ENCODE results near the gene BHLHA15.

DNA sequence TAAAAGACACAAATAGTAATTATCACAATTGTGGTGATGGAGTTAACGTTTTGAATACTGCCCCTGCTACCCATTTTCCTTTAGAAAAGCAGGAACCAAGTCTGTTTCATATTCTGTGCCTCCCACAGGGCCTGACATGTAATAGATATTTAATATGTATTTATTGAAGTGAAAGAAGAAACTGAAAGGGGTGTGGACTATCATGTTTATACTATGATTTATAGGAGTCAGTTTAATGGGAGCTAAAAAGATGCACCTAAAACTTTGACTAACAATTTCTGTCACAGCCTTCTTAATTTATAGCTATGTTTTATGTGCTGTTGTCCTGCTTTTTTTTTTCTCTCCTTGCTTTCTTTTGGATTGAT is 24.1 kb upstream of the BHLHA15 start:
- TF ChIP-seq JUND (IDR thresholded peaks at IDR 0.05; ENCODE audit: low read length), result no peak
- TF ChIP-seq, protein P1, sequence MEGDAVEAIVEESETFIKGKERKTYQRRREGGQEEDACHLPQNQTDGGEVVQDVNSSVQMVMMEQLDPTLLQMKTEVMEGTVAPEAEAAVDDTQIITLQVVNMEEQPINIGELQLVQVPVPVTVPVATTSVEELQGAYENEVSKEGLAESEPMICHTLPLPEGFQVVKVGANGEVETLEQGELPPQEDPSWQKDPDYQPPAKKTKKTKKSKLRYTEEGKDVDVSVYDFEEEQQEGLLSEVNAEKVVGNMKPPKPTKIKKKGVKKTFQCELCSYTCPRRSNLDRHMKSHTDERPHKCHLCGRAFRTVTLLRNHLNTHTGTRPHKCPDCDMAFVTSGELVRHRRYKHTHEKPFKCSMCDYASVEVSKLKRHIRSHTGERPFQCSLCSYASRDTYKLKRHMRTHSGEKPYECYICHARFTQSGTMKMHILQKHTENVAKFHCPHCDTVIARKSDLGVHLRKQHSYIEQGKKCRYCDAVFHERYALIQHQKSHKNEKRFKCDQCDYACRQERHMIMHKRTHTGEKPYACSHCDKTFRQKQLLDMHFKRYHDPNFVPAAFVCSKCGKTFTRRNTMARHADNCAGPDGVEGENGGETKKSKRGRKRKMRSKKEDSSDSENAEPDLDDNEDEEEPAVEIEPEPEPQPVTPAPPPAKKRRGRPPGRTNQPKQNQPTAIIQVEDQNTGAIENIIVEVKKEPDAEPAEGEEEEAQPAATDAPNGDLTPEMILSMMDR (IDR thresholded peaks at IDR 0.05; ENCODE audit: control extremely low read depth in 1 of 3, insufficient read depth in 1 of 3, low read depth in 1 of 3, low read length in 3 of 3), result no peak
- no peak for TF ChIP-seq EZH2 (IDR thresholded peaks at IDR 0.05; ENCODE audit: low read depth, low read length, severe bottlenecking)
- no peak for TF ChIP-seq RFX5 (IDR thresholded peaks at IDR 0.05; ENCODE audit: borderline replicate concordance, low read depth, low read length)
- TF ChIP-seq CEBPB (IDR thresholded peaks at IDR 0.05; ENCODE audit: low read depth, low read length), result no peak

Data from H1 (cell line).